Hematopoietic multipotent progenitor cell (in vitro differentiated cells): ENCODE measurements around the gene JTB. TPM values are rescaled to one million over a fixed set of nuclear protein-coding genes. Genes with fewer than 3 reads are reported as not detected.
A peak's percentile ranks its signal among the peaks of the same experiment; 100 is the strongest.
"Not testable (repeated sequence)": the region's sequence is repeated elsewhere in the genome, so short reads cannot be mapped to it uniquely, and the experiment has no call there.

Source experiments
- DNase-seq, 3 donors: peaks; one replicate each; pipeline ENCODE4 v3.0.0-alpha.2; 2011 to 2015; ENCODE audit warnings: low read depth in 2 of 3, low spot score in 2 of 3
- total RNA-seq: library from RNA; depleted of rRNA; stranded (reverse); fragments of >200 nt; gene quantifications from one replicate; pipeline ENCODE4 v1.2.3, GENCODE V29; 2012

The JTB gene
- total RNA-seq, 1 donor: 106 TPM

GRCh38 chr1:153979091-153979490 lies 1.6 kb upstream of the JTB start:
- not testable (repeated sequence) for DNase-seq

DNA sequence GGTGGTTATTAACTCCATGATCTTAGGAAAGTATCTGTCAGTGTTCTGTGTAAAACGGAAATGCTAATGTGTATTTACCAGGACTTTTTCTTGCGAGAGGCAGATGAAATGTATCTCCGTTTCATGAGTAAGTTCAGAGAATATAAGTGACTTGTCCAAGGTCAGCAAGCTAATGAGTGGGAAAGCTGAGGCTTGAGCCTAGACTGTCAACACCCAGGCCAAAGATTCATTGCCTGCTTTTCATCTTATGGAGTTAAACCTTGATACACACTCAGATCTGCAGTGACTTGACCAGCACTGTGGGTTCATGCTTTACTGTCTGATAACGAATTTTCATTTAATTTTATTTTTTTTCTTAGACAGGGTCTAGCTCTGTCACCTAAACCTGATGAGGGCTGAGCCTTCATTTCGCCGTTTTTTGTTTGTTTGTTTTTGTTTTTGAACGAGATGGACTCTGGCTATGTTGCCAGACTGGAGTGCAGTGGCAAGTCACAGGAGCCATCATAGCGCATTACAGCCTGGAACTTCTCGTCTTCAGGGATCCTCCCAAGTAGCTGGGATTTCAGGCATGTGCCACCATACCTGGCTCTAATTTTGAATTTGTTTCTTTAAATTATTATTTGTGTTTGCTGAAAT lies 918 bp upstream of the JTB start:
- DNase-seq: no peak

DNA sequence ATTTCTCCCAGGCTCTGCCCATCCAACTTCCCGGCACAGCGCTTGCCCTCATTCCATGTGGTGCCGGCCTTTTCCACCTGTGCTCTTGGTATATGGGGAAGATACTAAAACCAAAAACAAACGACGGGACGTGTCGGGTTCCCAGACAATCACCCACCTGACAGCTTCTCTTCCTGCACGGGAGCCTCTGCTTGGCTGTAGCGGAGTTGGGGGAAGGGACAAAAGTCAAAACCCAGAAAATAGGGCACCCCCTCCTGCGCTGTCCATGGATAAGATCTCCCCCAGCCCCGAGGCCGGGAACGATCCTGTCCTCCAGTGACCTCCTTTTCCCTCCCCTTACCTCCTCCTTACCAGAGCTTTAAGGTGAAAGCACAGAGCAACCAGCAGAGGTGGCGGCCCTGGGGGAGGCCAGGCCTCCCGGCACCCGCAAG lies 640 bp downstream of the JTB start:
- DNase-seq: no peak

- no peak for DNase-seq
These were observed 3.9 kb downstream of the JTB start for GRCh38 chr1:153973525-153973924.

DNA sequence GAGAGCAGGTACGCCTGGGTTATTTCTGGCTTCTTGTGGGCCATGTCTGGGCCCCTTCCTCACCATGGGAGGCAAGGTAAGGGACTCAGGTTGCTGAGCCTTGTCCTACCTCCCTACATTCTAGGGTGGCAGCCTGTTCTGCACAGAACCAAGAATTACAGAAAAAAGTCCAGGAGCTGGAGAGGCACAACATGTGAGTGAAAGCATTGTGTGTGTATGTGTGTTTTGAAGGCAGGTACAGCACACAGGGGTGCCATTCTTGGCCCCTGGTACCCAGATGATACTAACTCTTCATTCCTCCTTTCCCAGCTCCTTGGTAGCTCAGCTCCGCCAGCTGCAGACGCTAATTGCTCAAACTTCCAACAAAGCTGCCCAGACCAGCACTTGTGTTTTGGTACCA lies 4.4 kb downstream of the JTB start:
- no peak for DNase-seq

- DNase-seq: no peak
These were observed 7.1 kb downstream of the JTB start for GRCh38 chr1:153970346-153970745.

DNA sequence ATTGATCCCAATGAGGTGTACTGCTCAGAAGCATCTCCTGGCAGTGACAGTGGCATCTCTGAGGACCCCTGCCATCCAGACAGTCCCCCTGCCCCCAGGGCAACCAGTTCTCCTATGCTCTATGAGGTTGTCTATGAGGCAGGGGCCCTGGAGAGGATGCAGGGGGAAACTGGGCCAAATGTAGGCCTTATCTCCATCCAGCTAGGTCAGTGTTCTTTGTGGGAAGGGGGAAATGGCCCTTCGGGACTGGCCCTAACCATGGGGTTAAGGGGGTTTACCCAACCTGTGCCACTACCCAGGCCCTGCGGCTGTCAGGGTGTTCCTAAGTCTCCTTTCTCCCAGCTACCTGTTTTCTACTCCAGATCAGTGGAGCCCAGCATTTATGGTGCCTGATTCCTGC lies 8.5 kb downstream of the JTB start:
- DNase-seq: no peak

DNA sequence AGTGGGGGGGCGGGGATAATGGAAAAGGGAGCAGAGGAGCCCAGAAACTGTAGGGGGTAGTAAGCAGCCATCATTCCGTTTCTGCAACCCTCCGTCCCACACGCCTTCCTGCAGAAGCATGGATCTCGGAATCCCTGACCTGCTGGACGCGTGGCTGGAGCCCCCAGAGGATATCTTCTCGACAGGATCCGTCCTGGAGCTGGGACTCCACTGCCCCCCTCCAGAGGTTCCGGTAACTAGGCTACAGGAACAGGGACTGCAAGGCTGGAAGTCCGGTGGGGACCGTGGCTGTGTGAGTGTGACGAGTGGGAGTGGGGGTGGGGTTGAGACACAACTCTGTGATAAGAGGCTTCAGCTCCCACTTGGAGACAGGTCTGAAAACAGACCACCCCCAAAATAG lies 9.1 kb downstream of the JTB start:
- no peak for DNase-seq

DNA sequence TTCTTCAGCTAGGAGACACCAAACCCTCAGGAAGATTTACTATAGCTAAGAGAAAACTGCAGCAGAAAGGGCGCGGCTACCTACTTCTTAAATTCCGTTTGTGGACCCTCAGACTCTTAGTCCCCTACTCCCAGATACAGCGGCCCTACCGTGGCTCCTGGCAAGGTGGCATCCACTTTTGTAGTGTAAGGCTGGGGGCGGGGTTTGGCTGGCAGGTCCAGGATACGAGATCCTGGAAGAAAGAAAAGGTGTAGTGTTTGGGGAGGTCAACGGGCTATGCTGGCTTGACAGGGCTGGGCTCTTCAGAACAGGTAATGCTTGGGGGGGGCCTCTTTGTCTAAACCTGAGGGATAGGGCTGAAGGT lies 9.5 kb downstream of the JTB start:
- no peak for DNase-seq

DNA sequence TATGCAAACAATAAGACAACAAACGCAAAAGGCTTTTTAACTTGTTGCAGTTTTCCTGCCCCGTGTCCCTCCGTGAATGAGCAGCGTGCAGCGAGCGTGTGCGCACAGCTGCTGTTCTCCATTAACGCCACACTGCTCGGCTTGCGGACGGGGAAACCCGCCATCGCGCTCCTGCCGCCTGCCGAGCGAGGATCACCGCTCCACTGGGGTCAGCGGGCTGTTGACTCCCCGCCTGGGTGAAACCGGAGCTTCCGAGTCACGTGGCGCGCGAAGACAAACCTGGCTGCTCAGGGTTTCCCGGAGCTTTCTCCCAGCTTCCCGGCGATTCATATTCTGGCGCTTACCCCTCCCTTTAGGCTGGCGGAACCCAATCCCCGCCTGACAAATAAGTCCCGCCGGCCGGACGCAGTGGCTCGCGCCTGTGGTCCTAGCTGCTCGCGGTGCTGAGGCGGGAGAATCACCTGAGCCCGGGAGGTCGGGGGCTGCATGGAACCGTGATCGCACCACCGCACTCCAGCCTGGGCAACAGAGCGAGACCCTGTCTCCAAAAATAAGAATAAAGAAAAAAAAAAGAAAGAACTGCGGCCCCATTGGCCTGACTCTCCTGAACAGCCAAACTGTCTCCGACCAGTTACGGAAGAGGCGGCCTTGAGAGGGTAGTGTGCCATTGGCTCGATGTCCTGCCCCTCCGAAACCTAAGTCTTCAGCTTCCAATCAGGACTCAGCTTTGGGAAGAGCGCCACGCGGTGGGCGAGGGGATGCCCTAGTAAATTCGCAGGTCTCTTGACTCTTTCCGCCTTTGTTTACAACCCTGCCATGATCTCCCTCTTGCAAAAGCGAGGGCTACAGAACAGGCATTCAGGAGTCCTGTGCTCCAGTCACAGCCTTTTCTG lies 10.1 kb downstream of the JTB start, which contains the start of gene CREB3L4:
TSS of gene CREB3L4 (plus strand) at position 796 of the 893 bp plus-strand sequence. CDS start 624 bp downstream, outside the sequence.
- DNase-seq: peak; percentile 69 to 99 (median 95)

GRCh38 chr1:153963850-153964331 lies 13.6 kb downstream of the JTB start:
- no peak for DNase-seq

- peak; percentile 77 to 94 (median 90) for DNase-seq
These were observed 14.2 kb downstream of the JTB start, which contains the start of gene SLC39A1 for GRCh38 chr1:153963030-153963849. Gene SLC39A1, minus strand, starts transcription at chr1:153963537. Its CDS starts 822 bp downstream, at chr1:153962715.

DNA sequence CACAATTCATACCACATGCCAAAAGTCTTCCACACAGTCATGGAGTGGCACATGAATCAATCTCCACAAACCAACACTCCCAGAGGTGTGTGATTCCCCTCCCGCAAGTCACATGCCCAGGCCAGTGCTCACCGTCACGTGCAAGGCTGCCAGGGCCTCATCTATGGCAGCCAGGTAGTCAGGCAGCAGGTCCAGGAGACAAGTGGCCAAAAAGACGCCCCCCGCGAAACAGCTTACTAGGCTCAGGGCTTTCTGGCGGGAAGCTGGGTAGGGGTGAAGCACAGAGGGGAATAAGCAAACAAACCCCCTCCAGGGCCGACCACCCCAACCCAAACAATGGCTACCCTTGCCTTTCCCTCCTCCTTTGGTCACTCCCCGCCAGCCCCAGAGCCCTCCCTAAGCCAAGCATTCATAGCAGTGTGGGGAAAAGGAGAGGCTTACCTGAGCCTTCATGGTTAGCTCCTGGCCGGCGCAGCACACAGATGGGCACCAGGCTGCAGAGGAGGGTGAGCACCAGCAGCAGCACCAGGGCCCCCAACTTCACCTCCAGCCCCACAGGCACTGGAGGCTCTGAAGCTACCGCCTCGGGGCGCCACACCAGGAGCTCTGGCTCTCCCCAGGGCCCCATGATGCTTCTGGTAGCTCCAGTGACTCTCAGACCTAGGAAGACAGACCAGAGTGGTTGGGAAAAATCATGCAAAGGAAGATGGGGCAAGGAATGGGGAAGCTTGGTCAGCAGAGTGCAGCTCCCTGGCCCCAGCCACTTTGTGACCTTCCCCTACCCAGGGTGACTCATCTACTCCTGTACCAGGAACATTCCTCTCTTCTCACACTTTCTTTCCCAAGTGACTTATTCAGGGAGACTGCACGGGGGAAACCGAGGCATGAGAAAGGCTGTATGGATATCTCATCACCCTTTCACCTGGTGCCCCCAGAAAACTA lies 15.1 kb downstream of the JTB start:
- no peak for DNase-seq

GRCh38 chr1:153961421-153961820 lies 16.1 kb downstream of the JTB start:
- no peak for DNase-seq

- DNase-seq: no peak
These were observed 17.3 kb downstream of the JTB start for GRCh38 chr1:153960206-153960605.

DNA sequence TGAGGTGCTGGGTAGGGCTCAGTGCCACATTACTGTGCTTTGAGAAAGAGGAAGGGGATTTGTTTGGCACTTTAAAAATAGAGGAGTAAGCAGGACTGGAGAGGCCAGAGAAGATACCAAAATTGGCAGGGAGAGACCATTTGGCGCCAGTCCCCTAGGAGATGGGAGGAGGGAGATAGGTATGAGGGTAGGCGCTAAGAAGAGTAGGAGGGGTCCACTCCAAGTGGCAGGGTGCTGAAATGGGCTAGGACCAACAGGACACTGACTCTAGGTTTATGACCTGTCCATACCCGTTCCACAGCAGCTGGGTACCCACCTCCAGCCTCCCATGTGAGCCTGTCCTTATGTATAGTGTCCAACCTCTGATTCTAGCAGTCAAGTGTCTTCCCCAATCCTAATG lies 18.0 kb downstream of the JTB start:
- no peak for DNase-seq

DNA sequence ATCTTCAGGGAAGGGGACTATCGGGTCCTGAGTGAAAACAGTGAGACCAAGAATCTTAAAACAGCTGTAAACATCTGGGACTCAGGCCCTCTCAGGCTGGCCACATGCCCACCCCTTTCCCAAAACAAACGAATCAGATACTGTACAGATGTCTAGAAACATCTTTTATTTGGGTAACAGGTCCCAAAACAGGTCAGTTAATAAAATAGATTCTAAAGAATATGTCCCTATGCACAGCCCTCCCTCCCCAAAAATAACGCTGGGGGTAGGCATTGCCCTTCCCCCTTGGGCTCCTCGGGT lies 18.6 kb downstream of the JTB start:
- DNase-seq: no peak

- DNase-seq: peak; percentile 79 to 98 (median 97)
These were observed 19.1 kb downstream of the JTB start, which contains the start of gene CRTC2 for GRCh38 chr1:153958111-153958960. Gene CRTC2, minus strand, starts transcription at chr1:153958612. Its CDS starts 115 bp downstream, at chr1:153958497.

- DNase-seq: peak in 2 of 3 donors; percentile 36 to 42
These were observed 19.7 kb downstream of the JTB start for GRCh38 chr1:153957744-153958110.
